Activated CD4-positive, alpha-beta T cell treated with anti-CD3 and anti-CD28 coated beads, Interleukin-2, amount 10 ng/mL, durations not matched to agents 7 days and 5 days (primary cell): ENCODE measurements around the gene DNHD1. TPM values are rescaled to one million over a fixed set of nuclear protein-coding genes. Genes with fewer than 3 reads are reported as not detected.
A peak's percentile ranks its signal among the peaks of the same experiment; 100 is the strongest.

ENCODE experiments used
- CTCF ChIA-PET: fragments of 350-600 bp; sonication (Branson Sonifier 250); formaldehyde crosslinking; loops from one replicate; lab custom pipeline; 2021; ENCODE audit warnings: antibody characterized with exemption; lab: Charles Lee
- POLR2A ChIA-PET: fragments of 350-600 bp; sonication (Branson Sonifier 250); formaldehyde crosslinking; loops from one replicate; lab custom pipeline; 2021; ENCODE audit warnings: antibody characterized with exemption; lab: Charles Lee
- DNase-seq: peaks from one replicate; pipeline ENCODE4 v3.0.0-alpha.2; 2020
- H3K27ac Mint-ChIP-seq: one replicate; pipeline ENCODE4 v1.8.0; 2021; ENCODE audit warnings: mild to moderate bottlenecking, moderate library complexity, mixed read lengths
- H3K27me3 Mint-ChIP-seq: one replicate; pipeline ENCODE4 v1.8.0; 2021; ENCODE audit warnings: mixed read lengths
- H3K36me3 Mint-ChIP-seq: one replicate; pipeline ENCODE4 v1.8.0; 2021; ENCODE audit warnings: low read depth, mixed read lengths
- H3K4me1 Mint-ChIP-seq: one replicate; pipeline ENCODE4 v1.8.0; 2021; ENCODE audit warnings: mixed read lengths
- H3K4me3 Mint-ChIP-seq: one replicate; pipeline ENCODE4 v1.8.0; 2021; ENCODE audit warnings: mild to moderate bottlenecking, moderate library complexity, mixed read lengths
- H3K9me3 Mint-ChIP-seq: one replicate; pipeline ENCODE4 v1.8.0; 2021; ENCODE audit warnings: mixed read lengths
- total RNA-seq, 2 experiments: library from RNA; stranded (reverse); gene quantifications; one replicate each; pipeline ENCODE4 v1.2.3, GENCODE V29; 2021

Gene DNHD1
- total RNA-seq, 2 experiments from 2014 or later = 15.8 to 18.0 TPM

DNA sequence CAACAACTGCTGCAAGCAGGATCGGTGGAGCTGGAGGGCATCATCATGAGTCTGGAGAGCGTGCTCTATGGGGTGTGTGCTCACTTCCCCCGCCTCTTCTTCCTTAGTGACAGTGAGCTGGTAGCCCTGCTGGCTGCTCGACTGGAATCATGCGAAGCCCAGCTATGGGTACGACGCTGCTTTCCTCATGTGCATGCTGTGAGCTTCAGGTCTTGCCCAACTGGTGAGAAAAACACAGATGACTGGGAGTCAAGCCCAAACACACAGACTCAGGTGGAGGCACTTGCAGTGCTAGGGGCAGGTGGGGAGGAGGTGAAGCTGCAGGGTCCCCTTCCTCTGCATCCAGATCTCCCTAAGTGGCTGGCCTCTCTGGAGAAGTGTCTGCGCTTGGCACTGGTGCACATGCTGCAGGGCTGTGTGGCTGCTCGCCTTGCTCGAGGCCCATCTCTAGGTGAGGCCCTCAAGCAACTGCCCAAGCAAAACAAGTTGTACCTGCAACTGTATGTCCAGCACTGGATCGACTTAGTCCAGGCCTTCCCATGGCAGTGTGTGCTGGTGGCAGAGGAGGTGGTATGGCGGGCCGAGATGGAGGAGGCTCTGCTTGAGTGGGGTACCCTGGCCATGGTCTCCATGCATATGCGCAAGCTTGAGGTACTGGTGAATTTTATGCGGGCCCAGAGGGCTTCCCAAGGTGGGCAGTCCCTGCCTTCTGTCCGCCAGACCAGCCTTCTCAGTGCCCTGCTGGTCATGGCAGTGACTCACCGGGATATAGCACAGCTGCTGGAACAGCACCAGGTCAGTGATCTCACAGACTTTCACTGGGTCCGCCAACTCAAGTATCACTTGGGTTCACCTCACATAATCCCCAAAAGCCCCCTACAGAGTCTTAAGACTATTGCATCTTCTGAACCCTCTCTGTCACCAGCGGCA, 48.1 kb downstream of the DNHD1 start:
- no peak for DNase-seq
- Mint-ChIP-seq H3K9me3 (no peaks in the 10 kb centered on the region), H3K4me1 (peaks cover 11% of the 10 kb centered on the region), H3K27me3 (no peaks in the 10 kb centered on the region), H3K36me3 (peaks cover 3% of the 10 kb centered on the region), H3K4me3 (no peak overlapping the region), H3K27ac (no peak overlapping the region)
- POLR2A ChIA-PET = no interaction called here
- CTCF ChIA-PET = interaction anchor here (1.2 to 1.8 kb wide), 2 partner anchors 9 to 138 kb away, joined by 3 to 7 read pairs; partner anchors contain the start of gene MRPL17

- Mint-ChIP-seq H3K9me3 (no peaks in the 10 kb centered on the region), H3K27me3 (no peaks in the 10 kb centered on the region), H3K27ac (no peak overlapping the region), H3K4me3 (no peak overlapping the region), H3K4me1 (peaks cover 11% of the 10 kb centered on the region), H3K36me3 (peaks cover 3% of the 10 kb centered on the region)
- ChIA-PET POLR2A (no interaction called here), CTCF (interaction anchor here (1.2 to 1.8 kb wide), 3 partner anchors 9 to 137 kb away, joined by 3 to 7 read pairs (median 4); partner anchors contain the start of gene MRPL17)
- no peak for DNase-seq
Observed at GRCh38 chr11:6545917-6546605, 49.0 kb downstream of the DNHD1 start.

DNA sequence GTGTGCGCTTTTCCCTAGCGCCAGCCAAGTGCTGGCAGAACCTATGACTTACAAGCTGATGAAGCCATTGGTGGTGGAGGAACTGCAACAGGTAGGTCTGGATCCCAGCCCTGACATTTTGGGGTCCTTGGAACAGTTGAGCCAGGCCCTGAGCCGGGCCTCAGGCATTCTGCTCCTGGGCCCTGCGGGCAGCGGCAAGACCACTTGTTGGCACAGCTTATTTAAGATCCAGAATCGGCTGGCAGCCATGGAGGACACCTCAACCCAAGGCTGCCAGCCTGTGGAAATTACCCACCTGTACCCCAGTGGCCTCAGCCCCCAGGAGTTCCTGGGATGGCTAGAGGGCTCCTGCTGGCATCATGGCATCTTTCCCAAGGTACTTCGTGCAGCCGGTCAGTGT, 49.7 kb downstream of the DNHD1 start:
- H3K4me3 Mint-ChIP-seq = no peak overlapping the region
- peaks cover 3% of the 10 kb centered on the region for H3K36me3 Mint-ChIP-seq
- no peaks in the 10 kb centered on the region for H3K9me3 Mint-ChIP-seq
- ChIA-PET CTCF (interaction anchor here (1.0 to 1.5 kb wide), 2 partner anchors 16 to 123 kb away, joined by 3 to 4 read pairs; no protein-coding TSS in a partner anchor), POLR2A (no interaction called here)
- H3K27ac Mint-ChIP-seq = no peak overlapping the region
- peaks cover 11% of the 10 kb centered on the region for H3K4me1 Mint-ChIP-seq
- peak; percentile 2 for DNase-seq
- no peaks in the 10 kb centered on the region for H3K27me3 Mint-ChIP-seq

GRCh38 chr11:6547177-6547576, 50.1 kb downstream of the DNHD1 start:
- Mint-ChIP-seq H3K36me3 (peaks cover 3% of the 10 kb centered on the region), H3K4me1 (peaks cover 10% of the 10 kb centered on the region), H3K4me3 (no peak overlapping the region), H3K27ac (peak overlapping the region; percentile 70), H3K9me3 (no peaks in the 10 kb centered on the region), H3K27me3 (no peaks in the 10 kb centered on the region)
- DNase-seq = no peak
- ChIA-PET POLR2A (no interaction called here), CTCF (interaction anchor here (1.0 to 1.5 kb wide), 2 partner anchors 16 to 123 kb away, joined by 3 to 4 read pairs; no protein-coding TSS in a partner anchor)

DNA sequence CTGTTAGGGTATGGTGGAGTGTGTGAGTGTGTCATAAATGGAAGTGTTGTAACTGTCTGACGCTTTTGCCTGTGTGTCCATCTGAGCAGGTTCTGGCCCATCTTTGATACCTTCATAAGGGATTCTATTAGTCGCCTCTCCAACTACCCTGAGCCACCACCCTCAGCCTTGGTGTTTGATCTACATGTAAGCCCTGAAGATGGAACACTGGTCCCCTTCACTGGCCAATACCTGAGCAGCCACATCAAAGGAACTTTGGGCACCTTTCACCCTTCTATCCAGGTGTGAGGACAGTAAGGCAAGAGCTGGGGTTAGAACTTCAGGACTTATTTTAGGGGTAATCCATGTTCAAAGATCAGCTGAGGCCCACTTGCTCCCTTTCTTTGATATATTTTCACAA, 51.0 kb downstream of the DNHD1 start:
- no peak overlapping the region for H3K27ac Mint-ChIP-seq
- H3K36me3 Mint-ChIP-seq = peaks cover 3% of the 10 kb centered on the region
- H3K27me3 Mint-ChIP-seq = no peaks in the 10 kb centered on the region
- POLR2A ChIA-PET = no interaction called here
- CTCF ChIA-PET = interaction anchor here (1.0 to 1.7 kb wide), 2 partner anchors 10 to 22 kb away, joined by 3 to 4 read pairs; no protein-coding TSS in a partner anchor
- no peaks in the 10 kb centered on the region for H3K9me3 Mint-ChIP-seq
- H3K4me1 Mint-ChIP-seq = peaks cover under 1% of the 10 kb centered on the region
- no peak for DNase-seq
- H3K4me3 Mint-ChIP-seq = no peak overlapping the region

- Mint-ChIP-seq H3K4me3 (no peak overlapping the region), H3K4me1 (no peaks in the 10 kb centered on the region), H3K27ac (no peak overlapping the region), H3K27me3 (no peaks in the 10 kb centered on the region), H3K36me3 (peaks cover 3% of the 10 kb centered on the region), H3K9me3 (no peaks in the 10 kb centered on the region)
- ChIA-PET CTCF (interaction anchor here (1.0 to 1.7 kb wide), 2 partner anchors 10 to 21 kb away, joined by 3 to 4 read pairs; no protein-coding TSS in a partner anchor), POLR2A (no interaction called here)
- no peak for DNase-seq
Observed at GRCh38 chr11:6548641-6549040, 51.6 kb downstream of the DNHD1 start.

- no peaks in the 10 kb centered on the region for H3K4me1 Mint-ChIP-seq
- no peaks in the 10 kb centered on the region for H3K9me3 Mint-ChIP-seq
- ChIA-PET CTCF (interaction anchor here (0.7 to 1.6 kb wide), 2 partner anchors 8 to 175 kb away, joined by 3 to 7 read pairs; no protein-coding TSS in a partner anchor), POLR2A (no interaction called here)
- H3K4me3 Mint-ChIP-seq = no peak overlapping the region
- no peaks in the 10 kb centered on the region for H3K27me3 Mint-ChIP-seq
- no peak for DNase-seq
- H3K27ac Mint-ChIP-seq = no peak overlapping the region
- H3K36me3 Mint-ChIP-seq = no peaks in the 10 kb centered on the region
Observed at GRCh38 chr11:6553634-6554033, 56.6 kb downstream of the DNHD1 start.

GRCh38 chr11:6554828-6555706, 58.0 kb downstream of the DNHD1 start:
- POLR2A ChIA-PET = interaction anchor here (0.8 kb wide), 1 partner anchor 63 kb away, joined by 3 read pairs; no protein-coding TSS in a partner anchor
- Mint-ChIP-seq H3K27me3 (no peaks in the 10 kb centered on the region), H3K4me1 (no peaks in the 10 kb centered on the region), H3K9me3 (no peaks in the 10 kb centered on the region), H3K4me3 (no peak overlapping the region), H3K36me3 (no peaks in the 10 kb centered on the region), H3K27ac (no peak overlapping the region)
- DNase-seq = no peak
- CTCF ChIA-PET = interaction anchor here (1.6 kb wide), 1 partner anchor 10 kb away, joined by 7 read pairs; no protein-coding TSS in a partner anchor

DNA sequence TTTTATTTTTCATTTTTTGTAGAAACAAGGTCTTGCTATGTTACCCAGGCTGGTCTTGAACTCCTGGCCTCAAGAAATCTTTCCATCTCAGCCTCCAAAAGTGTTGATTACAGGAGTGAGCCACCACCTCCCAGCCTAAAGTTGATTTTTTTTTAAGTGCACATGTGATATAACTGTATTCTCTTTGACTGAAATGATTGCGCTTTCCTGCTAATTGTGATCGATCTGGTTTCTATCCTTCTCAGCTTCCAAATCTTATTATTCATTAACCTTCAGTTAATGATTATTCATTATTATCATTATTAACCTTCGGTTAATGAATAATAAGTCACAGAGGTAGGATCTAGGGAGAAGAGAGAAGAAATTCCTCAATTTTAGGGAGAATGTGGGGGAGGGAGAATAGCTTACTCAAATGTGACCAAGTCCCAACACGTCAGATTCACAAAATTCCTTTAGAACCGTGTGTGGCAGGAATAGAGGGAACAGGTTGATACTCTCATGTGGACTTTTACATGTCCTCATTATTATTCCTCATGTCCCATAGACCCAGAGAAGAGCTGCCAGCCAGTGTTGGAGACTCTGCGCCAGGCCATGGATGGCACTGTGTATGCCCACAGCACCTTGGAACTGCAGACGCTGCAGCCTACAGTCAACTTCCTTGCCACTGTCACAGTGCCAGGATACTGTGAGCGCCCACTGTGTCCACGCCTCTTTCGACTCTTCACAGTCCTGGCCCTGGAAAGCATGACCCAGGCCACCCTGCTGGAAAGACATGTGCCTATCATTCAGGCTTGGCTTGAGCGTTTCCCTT, 59.3 kb downstream of the DNHD1 start:
- Mint-ChIP-seq H3K27me3 (no peaks in the 10 kb centered on the region), H3K4me3 (no peak overlapping the region), H3K36me3 (no peaks in the 10 kb centered on the region), H3K4me1 (no peaks in the 10 kb centered on the region), H3K27ac (no peak overlapping the region), H3K9me3 (no peaks in the 10 kb centered on the region)
- CTCF ChIA-PET = no interaction called here
- no peak for DNase-seq
- POLR2A ChIA-PET = no interaction called here

DNA sequence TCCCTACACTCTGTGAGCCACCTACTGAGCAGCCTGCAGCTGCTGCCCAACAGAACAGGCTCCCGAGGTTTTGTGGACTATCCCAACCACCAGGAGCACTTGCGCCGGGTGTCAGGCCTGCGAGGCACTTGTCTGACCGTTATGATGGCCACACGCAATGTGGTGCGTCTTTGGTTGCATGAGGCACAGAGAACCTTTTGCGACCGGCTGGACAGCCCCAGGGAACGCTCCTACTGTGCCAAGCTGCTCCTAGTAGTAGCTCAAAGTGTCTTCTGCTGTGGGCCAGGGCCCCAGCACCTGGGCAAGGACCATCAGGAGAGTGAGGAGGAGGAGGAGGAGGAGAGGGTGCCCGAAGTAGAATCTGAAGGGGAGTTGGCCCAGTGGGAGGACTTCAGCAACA, 60.0 kb downstream of the DNHD1 start:
- CTCF ChIA-PET = no interaction called here
- Mint-ChIP-seq H3K27me3 (no peaks in the 10 kb centered on the region), H3K4me3 (no peak overlapping the region), H3K9me3 (no peaks in the 10 kb centered on the region), H3K27ac (no peak overlapping the region), H3K36me3 (no peaks in the 10 kb centered on the region), H3K4me1 (no peaks in the 10 kb centered on the region)
- POLR2A ChIA-PET = interaction anchor here (0.5 kb wide), 1 partner anchor 630 kb away, joined by 3 read pairs; no protein-coding TSS in a partner anchor
- no peak for DNase-seq
